GM12874 (cell line): ENCODE measurements around the gene SPRN.

Source experiments
- CTCF ChIP-seq: IDR thresholded peaks from 2 replicates; pipeline ENCODE4 v1.5.1; 2011; ENCODE audit warnings: low read depth, mild to moderate bottlenecking, control low read depth, low read length, moderate library complexity; ENCODE audit not compliant: insufficient read depth

SPRN gene

GRCh38 chr10:133445268-133445732 lies 20.9 kb upstream of the SPRN start:
- TF ChIP-seq CTCF = no peak

DNA sequence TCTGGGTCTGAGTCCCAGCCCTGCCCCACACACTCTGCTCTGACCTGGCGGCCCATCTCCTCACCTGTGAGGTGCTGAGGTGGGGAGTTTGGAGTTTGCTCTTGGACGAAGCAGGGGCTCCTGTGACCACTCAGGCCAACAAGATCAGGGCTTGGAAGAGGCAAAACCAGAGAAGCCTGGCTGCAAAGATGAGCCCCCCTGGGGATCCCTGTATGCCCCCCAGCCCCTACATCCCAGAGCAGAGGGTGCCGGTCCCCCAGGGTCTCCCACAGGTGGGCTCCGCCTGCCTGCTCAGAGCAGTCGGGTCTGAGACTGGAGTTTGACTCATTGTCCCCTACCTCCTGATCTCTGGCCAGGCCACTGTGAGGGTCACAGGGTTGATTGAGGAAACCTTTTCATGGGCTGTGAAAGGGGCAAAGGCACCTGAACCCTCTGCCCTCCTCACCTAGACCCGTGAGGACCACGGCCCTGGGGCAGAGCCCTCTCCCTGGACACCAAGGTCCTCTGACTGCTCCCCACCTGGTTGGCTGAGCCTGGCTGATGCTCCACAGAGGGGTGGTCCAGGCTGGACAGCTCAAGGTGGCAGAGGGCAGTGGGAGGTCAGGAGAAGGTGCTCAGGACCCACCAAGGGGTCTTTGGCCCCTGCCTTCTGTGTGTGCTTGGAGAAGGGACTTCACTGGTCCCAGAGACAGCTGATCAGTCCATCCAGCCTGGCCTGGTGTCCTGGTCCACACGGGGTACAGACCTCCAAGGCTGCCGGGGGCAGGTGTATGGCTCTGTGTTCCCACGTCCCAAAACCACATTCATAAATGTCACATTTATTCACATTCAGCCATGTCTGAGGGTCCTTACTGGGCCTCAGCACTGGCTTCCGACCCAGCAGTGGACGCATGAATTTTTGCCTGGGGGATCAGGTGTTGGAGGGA lies 20.2 kb upstream of the SPRN start:
- no peak for TF ChIP-seq CTCF

DNA sequence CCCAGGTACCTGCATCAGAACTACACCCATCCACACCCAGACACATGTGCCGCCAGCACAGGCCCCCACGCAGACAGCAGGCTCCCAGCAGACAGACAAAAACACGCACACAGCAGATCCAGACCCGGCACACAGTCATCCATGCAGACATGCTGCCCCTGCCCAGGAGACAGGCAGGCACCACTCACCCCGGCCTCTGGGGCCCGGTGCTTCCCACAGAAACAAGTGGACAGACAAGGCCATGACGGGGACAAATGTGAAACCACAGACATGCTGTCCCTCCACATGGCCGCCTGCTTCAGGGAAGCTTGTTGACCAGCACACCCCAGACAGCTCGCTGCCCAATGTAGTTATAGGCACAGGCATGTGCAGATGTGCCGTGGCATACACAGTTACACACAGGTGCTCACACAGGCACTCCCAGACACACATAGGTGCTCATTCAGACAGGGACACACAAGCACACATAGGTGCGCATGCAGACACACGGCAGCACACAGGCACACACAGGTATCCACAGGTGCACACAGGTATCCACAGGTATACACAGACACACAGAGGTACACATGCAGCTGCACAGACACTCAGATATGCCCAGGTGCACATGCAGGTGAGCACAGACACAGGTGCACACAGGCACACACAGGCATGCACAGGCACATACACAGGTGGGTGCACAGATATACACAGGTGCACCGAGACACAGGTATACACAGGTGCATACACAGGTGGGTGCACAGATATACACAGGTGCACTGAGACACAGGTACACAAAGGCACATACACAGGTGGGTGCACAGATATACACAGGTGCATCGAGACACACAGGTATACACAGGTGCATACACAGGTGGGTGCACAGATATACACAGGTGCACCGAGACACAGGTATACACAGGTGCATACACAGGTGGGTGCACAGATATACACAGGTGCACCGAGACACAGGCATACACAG lies 18.8 kb upstream of the SPRN start:
- no peak for TF ChIP-seq CTCF

- no peak for TF ChIP-seq CTCF
Measured at GRCh38 chr10:133442191-133442966, 18.0 kb upstream of the SPRN start.

- no peak for TF ChIP-seq CTCF
Measured at GRCh38 chr10:133441780-133442179, 17.4 kb upstream of the SPRN start.

DNA sequence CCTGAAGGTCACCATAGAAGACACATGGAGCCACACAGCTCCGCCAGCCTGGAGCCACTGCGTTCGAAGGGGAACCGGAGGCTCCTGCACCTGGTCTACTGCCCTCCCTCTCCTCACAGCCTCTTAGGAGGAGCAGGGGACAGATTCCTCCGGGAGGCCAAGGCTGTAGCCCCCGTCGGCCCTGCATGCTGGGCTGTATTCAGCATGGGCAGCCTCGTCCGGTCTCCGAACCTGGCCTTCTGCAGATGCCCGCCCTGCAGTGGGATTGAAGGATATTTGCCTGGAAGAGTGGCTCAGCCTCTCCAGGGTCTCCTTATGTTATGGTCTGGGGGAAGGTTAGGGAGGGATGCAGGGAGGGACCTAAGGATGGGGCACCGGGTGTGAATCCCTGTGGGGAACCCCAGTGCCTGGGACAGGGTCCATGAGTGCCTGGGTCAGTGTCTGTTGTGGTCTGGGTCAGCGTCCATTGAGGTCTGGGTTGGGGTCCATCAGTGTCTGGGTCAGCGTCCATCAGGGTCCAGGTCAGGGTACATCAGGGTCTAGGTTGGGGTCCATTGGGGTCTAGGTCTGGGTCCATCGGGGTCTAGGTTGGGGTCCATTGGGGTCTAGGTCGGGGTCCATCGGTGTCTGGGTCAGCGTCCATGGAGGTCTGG lies 16.3 kb upstream of the SPRN start:
- no peak for TF ChIP-seq CTCF
